Stimulated activated CD4-positive, alpha-beta T cell treated with anti-CD3 and anti-CD28 coated beads, Interleukin-1b, Interleukin-23, amount 100 ng/mL, for 24 hours (primary cell): ENCODE measurements around the gene GCG.

Source experiments
- DNase-seq, 4 experiments: peaks; one replicate each; pipeline ENCODE4 v3.0.0-alpha.2; 2020; ENCODE audit warnings: low read depth in 4 of 4, low spot score in 1 of 4

GCG gene

GRCh38 chr2:162106146-162106551, 45.9 kb downstream of the GCG start:
- no peak for DNase-seq

GRCh38 chr2:162103443-162104009, 48.5 kb downstream of the GCG start:
- DNase-seq = no peak

- DNase-seq = no peak
Measured at GRCh38 chr2:162100579-162100978, 51.5 kb downstream of the GCG start.

GRCh38 chr2:162099836-162100235, 52.2 kb downstream of the GCG start:
- no peak for DNase-seq
